Globus pallidus (tissue), 1 donor: ENCODE measurements around the gene HOXA4.

Experiments
- DNase-seq: peaks from one replicate; pipeline ENCODE4 v3.0.0-alpha.2; 2015; ENCODE audit warnings: low spot score

HOXA4 gene

DNA sequence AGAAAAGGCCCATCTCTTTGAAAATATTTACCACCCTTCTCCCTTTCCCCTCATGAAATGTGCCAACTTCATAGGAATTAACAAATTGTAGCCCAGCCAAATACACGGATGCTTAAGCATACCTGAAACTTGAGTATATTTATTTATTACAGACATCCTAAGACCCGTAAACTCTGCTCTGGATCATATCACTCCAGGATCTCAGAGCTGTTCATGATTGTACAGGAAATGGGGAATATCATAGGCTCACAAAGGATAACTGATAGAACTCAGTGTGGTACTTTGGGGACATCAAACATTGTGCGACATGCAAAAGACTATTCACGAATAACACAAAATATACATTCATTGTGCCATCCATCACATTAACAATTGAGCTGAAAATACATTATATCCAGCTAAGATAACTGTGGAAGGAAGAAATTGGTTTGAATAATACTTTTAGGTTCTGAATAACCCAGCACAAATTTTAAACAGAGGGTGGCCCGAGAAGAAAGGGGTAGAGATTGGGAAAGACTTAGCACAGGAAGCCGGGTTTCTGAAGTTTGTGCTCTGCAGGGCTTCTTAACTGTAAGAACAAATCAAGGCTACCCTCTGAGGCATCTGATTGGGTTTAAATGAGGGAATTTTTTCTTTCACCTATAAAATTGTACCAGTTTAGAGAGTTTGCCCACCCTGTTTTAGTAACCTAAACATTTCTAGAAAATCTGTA is 37.2 kb downstream of the HOXA4 start:
- no peak for DNase-seq

DNA sequence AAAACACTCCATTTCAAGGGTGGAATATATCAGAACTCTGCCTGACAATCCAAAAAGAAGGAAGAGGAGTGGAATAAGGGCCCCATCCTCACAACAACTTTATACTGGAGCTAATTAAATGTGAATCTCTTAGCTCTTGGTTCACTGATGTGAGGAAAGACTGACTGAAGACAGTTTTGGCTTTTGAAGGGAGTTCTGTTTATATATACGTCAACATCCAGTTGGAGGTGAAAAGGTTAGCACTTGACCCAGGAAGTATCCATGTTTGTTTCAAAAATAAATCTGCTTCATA is 37.8 kb downstream of the HOXA4 start:
- DNase-seq = no peak

DNA sequence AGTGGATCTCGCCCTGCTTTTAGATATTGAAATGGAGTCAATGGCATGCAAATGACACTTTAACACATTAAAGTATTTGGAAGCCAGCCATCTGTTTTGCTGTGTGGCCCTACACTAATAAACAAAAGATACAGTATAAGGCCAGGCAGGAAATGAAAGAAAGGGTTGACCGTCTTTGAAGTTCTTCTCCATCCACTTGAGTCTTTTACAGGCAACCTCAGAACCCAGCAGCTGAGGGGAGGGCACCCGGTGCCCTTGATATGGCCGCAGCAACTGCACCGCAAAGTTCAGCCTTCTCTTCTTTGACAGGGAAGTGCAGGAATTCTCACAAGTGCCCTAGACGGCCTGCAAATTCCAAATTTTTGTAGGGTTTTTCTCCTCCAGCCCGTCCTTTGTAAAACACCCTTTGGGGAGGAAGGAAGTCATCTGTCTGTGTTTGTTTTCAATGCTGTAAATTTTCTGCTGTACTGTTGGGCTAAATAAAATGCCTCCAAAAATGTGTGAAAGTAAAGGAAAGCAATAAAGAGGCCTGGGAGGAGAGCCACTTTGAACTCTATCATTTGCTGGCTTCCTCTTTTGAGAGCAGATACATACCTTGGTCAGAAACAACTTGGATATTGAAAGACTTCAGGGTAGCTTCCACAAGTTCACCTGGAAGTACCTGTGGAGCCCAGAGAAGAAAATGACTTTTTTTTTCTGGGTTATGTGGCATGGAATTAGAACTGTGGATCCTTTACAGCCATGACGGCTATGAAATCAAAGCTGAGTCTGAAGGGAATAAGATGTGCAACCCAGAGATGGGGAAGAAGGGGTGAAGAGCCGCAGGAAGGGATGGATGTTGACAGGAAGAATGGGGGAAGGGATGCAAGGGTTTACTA is 38.4 kb downstream of the HOXA4 start:
- DNase-seq = no peak

DNA sequence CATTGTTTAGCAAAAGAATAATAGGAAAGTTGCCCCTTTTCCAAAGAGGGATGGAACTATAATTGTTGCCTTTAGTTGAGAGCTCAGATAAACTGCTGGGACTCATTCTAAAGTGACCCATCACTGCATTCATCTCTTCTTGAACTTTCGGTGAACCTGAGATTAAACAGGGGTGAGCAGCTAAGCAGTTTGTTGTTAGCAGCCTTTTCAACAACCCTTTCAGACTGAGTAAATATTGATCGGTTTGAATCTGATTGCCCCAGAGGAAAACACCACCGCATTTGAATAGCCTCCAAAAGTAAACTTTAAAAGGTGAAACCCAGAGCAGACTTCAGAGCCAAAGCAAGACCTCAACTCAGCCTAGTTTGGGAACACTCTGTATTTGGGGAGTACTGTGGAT is 39.5 kb downstream of the HOXA4 start:
- DNase-seq = no peak

DNA sequence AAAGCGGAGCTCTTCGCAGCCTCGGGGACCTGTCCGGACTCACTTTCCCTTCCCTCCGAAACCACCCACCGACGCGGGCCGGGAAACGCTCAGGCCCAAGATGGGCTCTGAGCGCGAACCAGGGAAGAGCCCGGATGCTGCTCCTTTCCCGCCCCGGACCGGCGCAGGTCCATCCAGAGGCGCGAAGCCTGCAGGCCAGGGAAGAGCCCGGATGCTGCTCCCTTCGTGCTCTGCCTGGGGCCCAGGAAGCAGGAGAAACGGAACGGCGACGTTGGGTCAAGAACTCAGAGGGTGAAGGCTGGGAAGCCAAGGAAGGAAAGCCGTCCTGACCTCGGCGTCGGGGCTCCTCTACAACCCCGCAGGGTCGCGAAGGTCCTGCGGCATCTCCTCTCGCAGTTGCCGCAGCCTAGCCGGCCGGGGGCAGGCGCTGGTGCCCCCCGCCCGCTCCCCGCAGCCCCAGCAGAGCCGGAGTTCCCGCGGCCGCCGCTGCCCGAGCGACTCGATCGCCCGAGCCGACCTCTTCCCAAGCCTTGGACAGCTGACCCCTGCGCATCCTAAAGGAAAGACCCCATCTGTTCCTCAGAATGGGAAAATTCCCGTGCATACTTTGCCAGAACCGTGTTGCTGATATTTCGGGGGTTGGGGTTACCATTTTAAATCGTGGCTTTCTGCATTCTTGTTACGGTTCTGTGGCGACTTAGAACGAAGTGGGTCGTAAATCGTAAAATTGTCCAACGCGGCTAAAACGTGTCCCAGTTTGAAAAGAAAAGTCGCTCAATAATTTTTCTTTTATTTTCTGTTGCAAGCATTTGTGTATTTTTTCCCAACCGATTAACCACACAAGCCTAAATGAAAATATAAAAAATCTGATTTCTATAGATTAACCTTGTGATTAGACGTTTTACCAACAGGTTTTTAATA is 42.3 kb downstream of the HOXA4 start:
- no peak for DNase-seq

DNA sequence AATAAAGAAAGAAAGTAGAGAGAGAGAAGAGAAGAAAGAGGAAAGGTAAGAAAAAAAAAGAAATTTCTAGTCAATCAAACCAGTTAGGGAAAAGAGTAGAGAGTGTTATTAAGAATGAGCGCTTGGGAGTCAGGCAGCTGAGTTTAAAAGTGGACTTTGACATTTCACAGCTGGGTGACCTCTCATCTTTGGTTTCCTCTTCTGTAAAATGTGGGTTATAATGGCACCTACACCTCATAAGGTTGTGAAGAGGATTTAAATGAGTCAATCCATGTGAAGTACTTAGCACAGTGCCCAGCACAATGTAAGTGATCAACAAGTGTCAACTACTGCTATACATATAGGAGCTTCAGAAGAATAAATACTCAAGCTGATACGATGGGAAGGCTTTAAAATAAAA is 46.9 kb downstream of the HOXA4 start:
- DNase-seq = no peak

DNA sequence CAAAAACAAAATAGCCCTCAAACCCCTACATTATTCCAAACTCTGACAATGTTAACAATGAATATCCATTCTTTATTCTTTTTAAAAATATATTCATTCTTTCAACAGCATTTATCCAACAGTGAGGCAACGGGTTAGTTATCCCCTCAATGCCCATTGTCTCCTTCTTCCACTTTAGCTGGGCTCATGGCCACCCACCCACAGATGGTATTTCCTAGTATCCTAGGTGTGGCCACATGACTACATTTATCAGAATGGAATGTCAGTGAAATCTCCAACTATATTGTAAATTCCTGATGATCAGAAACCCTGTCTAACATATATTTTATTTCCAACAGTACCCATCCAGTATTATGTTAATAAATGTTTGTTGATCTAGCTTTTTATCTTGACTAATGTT is 48.4 kb downstream of the HOXA4 start:
- DNase-seq = no peak

DNA sequence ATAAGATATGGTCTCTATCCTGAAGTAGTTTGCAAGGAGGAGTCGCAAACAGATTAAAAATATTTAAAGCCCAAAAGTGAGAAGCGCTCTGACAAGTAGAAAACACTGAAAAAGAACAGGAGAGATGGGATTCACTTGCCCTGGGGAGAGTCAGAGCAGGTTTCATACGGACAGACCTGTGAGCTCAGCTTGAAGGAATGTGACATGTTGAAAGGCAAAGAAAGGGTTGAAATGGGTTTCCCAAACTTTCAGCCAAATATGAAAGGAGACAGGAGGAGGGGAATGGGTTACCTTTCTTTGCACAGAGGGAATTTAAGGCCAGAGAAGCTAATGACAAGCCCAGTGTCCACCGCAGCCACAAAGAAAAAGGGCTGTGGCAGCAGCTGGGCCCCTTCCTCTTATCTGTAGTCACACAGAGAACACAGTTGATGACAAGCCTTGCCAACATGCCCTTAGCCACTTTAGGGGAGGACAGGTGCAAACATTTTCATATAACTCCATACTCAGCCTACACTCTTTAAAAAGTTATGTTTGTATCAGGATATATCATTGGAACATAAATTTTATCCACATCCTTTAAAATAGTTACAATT is 49.6 kb downstream of the HOXA4 start:
- no peak for DNase-seq

DNA sequence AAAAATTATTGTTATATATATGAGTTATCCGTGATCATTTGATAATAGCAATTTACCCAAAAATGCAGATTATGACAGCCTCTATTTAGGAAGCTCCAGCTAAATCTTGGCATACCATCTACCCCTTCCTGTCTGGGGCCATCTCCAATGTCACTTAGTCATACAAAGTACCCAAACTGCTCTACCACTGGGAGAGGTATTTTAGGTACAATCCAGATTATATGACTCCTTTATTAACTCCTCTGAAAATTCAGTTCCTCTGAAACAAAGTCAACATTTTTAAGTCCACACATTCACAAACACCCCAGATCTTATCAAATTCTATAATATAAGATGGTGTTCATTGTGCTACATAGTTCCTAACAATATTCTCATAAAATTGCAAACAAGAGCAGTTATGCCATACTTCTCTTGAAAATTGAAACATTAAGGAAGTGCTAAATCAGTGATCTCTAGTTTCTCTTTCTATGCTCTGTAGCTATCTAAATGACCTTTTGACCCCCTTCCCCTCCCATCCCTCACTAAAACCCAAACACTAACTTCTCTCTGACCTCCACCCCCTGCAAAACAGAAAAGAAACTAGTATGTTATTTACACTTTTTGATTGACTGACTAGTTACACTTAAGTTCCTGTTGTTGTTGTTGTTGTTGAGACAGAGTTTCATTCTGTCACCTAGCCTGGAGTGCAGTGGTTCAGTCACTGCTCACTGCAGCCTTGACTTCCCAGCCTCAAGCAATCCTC is 51.2 kb downstream of the HOXA4 start:
- DNase-seq = no peak

DNA sequence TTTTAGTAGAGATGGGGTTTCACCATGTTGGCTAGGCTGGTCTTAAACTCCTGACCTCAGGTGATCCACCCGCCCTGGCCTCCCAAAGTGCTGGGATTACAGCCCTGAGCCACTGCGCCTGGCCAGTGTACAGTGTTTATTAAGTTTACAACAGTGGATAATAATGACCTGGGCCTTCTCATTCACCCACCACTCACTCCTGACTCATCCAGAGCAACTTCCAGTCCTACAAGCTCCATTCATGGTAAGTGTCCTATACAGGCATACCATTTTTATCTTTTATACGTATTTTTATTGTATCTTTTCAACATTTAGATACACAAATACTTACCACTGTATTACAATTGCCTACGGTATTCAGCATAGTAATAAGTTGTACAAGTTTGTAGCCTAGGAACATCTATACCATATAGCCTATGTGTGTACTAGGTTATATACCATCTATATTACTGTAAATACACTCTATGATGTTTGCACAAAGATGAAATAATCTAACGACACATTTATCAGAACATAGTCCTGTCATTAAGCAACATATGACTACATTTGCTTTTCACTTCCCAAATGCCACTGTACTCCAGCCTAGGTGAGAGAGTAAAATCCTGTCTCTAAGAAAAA is 51.8 kb downstream of the HOXA4 start:
- DNase-seq = no peak
